ENCODE data around the gene PPFIA2. TPM values are rescaled to one million over a fixed set of nuclear protein-coding genes. Genes with fewer than 3 reads are reported as not detected.

PPFIA2 gene
- total RNA-seq, 4 donors from 2014 or later: 0.81 to 25.2 (median 4.9) TPM

DNA sequence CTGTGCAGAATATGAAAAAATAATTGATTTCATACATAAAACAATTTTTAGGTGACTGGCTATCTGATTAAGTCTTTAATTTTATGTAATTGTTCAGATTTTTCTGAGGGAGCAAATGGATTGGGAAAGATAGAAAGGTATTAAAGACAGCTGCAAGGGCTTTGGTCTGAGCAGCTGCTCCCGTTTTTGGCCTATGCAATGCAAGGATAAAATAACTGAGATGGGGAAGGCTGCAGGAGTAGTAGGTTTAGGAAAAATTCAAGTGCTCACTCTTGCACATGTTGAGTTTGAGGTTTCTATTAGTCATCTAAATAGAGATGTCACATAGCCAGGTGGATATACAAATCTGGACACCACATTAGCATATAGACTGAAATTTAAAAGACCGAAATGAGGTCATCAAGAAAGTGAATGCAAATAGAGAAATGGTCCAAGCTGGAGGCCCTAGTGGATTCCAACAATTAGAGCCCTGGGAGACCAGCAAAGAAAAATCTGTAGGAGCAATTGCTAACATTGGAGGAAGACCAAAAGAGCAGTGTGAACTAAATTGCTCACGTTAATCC lies 144.0 kb downstream of the PPFIA2 start:
- Histone ChIP-seq H3K27me3 (no peaks in the 10 kb centered on the region), H3K4me1 (no peaks in the 10 kb centered on the region), H3K36me3 (no peaks in the 10 kb centered on the region), H3K4me3 (no peak overlapping the region), H3K9me3 (no peaks in the 10 kb centered on the region), H3K27ac (no peak overlapping the region)
- no peak for ATAC-seq
- TF ChIP-seq, protein P1, sequence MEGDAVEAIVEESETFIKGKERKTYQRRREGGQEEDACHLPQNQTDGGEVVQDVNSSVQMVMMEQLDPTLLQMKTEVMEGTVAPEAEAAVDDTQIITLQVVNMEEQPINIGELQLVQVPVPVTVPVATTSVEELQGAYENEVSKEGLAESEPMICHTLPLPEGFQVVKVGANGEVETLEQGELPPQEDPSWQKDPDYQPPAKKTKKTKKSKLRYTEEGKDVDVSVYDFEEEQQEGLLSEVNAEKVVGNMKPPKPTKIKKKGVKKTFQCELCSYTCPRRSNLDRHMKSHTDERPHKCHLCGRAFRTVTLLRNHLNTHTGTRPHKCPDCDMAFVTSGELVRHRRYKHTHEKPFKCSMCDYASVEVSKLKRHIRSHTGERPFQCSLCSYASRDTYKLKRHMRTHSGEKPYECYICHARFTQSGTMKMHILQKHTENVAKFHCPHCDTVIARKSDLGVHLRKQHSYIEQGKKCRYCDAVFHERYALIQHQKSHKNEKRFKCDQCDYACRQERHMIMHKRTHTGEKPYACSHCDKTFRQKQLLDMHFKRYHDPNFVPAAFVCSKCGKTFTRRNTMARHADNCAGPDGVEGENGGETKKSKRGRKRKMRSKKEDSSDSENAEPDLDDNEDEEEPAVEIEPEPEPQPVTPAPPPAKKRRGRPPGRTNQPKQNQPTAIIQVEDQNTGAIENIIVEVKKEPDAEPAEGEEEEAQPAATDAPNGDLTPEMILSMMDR (IDR thresholded peaks at IDR 0.05): no peak
- TF ChIP-seq EP300 (IDR thresholded peaks at IDR 0.05) (no peak), POLR2AphosphoS5 (IDR thresholded peaks at IDR 0.05) (no peak), POLR2A (IDR thresholded peaks at IDR 0.05) (no peak)
- 59 to 84% methylated on average over 2 to 3 of the region's 3 CpGs for WGBS, 2 donors (ENCODE audit: low coverage in 1 of 2)

DNA sequence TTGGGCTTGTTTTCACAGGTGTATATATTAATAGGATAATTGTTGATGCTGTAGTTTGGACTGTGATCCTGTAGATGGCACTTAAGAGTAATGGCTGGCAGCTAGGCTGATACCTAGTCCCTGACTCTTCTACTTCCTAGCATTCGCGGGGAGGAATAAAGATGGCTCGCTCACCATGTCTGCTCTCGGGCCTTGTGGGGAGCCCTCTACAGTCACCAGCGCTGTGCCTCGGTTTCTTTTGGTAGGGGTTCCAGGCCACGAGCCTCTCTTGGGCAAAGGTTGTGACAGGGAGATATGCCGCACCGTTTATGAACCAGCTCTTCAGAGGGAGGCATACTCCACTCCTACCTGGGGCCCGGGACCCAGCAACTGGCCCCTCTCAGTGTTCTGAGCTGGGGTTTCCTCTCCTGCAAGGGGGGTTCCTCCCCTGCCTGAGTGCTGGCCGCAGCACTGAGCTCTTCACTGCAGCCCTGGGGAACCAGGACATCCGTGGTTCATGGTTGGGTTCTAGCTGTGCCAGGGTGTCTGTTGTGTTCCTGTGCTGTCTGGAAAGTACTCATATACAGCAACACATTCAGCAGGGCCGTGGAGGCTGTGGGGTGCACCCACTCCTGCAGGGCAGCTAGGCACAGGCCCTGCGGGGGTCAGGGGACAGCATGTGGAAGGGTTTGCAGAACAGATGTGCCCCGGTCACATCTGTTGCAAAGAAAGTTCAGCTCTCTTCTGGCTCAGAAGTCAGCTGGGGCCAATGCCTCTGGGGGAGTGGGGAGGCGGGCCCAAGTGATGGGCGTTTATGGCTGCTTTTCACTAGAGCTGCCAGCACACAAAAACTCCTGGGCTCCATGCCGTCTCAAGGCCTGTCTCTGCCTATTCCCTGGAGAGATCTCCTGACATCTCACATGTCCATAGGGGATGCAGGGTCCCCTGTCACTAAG lies 147.9 kb downstream of the PPFIA2 start:
- no peaks in the 10 kb centered on the region for H3K9me3 ChIP-seq
- H3K4me1 ChIP-seq: no peaks in the 10 kb centered on the region
- no peaks in the 10 kb centered on the region for H3K36me3 ChIP-seq
- H3K4me3 ChIP-seq: no peak overlapping the region
- no peaks in the 10 kb centered on the region for H3K27me3 ChIP-seq
- ATAC-seq: no peak
- WGBS, 2 donors (ENCODE audit: low coverage in 1 of 2): 81% methylated on average over 3 of the region's 18 CpGs; no CpG with 5 or more reads in 1 of the 2 donors
- TF ChIP-seq POLR2A (IDR thresholded peaks at IDR 0.05) (no peak), EP300 (IDR thresholded peaks at IDR 0.05) (no peak), POLR2AphosphoS5 (IDR thresholded peaks at IDR 0.05) (no peak)
- TF ChIP-seq, protein P1 (IDR thresholded peaks at IDR 0.05): no peak
- H3K27ac ChIP-seq: no peak overlapping the region

DNA sequence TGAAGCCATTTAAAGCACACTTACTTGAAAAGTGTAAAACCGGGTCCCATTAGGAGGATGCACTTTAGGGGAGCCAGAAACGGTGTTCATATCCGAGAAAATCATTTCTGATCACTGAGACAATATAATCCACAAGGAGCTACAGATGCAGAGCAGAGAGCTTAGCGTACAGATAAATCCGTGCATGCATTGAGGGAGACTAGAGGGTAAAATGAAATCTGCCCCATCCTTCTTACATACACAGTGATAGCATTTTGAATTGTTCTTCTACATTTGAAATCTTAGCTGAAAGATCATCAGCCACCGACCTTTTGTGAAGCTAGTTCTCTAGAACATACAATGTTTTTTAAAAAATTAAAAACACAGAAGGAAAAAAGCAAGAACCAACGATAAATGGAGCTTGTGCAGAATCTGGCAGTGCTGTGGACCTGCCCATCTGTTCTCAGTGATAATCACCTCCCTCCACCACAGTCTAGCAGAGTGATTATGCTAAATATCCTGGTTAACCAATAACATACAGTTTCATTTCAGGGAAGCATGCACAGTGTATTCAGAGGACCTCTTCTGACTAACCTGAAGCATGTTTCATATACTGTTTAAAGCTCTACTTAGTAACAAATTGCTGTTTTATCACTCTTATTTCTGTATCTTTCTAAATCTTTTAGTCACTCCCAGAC lies 161.1 kb downstream of the PPFIA2 start:
- H3K27me3 ChIP-seq: no peaks in the 10 kb centered on the region

DNA sequence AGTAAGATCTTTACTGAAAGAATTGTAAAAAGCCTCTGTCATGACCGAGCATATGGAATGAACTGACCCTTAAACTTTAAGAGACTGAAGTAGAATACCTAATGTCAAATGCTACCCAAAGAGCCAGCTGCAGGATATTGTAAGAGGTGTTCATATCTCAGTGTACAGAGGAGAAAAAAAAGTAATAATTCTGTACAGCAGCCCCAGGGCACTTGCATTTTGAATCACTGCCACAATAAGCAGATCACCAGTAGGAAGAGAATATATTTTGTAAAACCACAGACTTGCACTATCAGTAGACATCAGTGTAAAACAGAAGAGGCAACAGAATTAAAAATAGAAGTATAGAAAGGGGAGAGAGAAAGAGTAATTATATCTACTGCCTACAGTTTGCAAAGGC lies 162.6 kb downstream of the PPFIA2 start:
- Histone ChIP-seq H3K27ac (no peak overlapping the region), H3K4me3 (no peak overlapping the region), H3K36me3 (no peaks in the 10 kb centered on the region), H3K9me3 (peaks cover 0 to under 1% (median 0%) of the 10 kb centered on the region in 3 donors), H3K27me3 (no peaks in the 10 kb centered on the region), H3K4me1 (no peaks in the 10 kb centered on the region)
- WGBS, 2 donors (ENCODE audit: low coverage in 1 of 2): 70 to 75% methylated on average over 1 of the region's 1 CpG
- no peak for ATAC-seq
- TF ChIP-seq, protein P1 (IDR thresholded peaks at IDR 0.05): no peak
- no peak for TF ChIP-seq POLR2AphosphoS5 (IDR thresholded peaks at IDR 0.05)
- TF ChIP-seq EP300 (IDR thresholded peaks at IDR 0.05): no peak
- no peak for TF ChIP-seq POLR2A (IDR thresholded peaks at IDR 0.05)

More for the DNA sequence above, 161.1 kb downstream of the PPFIA2 start:
- Histone ChIP-seq H3K4me3 (no peak overlapping the region), H3K36me3 (no peaks in the 10 kb centered on the region), H3K27ac (no peak overlapping the region), H3K4me1 (no peaks in the 10 kb centered on the region), H3K9me3 (no peaks in the 10 kb centered on the region)
- TF ChIP-seq EP300 (IDR thresholded peaks at IDR 0.05) (no peak), POLR2A (IDR thresholded peaks at IDR 0.05) (no peak), POLR2AphosphoS5 (IDR thresholded peaks at IDR 0.05) (no peak)
- TF ChIP-seq, protein P1 (IDR thresholded peaks at IDR 0.05): no peak
- no peak for ATAC-seq
- 48 to 62% methylated on average over 7 of the region's 7 CpGs for WGBS, 2 donors (ENCODE audit: low coverage in 1 of 2)
